HCT116 (cell line): ENCODE results near the gene COG5.

Experiments used
- CBX3 ChIP-seq: IDR thresholded peaks from 2 replicates; pipeline ENCODE4 v1.6.1; 2012; ENCODE audit warnings: low read depth
- CEBPB ChIP-seq: IDR thresholded peaks from 2 replicates; pipeline ENCODE4 v1.6.1; 2012; ENCODE audit warnings: low read depth
- CTCF ChIP-seq, 3 experiments: fragments of 200-600 bp in 1 of 3; sonication (generic) in 1 of 3; IDR thresholded peaks in 2 of 3; conservative IDR thresholded peaks in 1 of 3; 2 replicates each; pipeline ENCODE4 v1.5.1; 2012 to 2017; ENCODE audit warnings: low read depth in 2 of 3, low read length in 2 of 3, antibody characterized with exemption in 1 of 3, borderline replicate concordance in 1 of 3, control low read depth in 1 of 3, mild to moderate bottlenecking in 1 of 3, mixed read lengths in 1 of 3, mixed run types in 1 of 3, moderate library complexity in 1 of 3; ENCODE audit not compliant: insufficient read depth in 1 of 3
- EZH2 ChIP-seq: fragments of 200-600 bp; sonication (generic); IDR thresholded peaks from 2 replicates; pipeline ENCODE4 v1.6.1; 2017; ENCODE audit warnings: antibody characterized with exemption, mixed run types
- POLR2A ChIP-seq: IDR thresholded peaks from 2 replicates; pipeline ENCODE4 v1.7.0; 2011; ENCODE audit warnings: borderline replicate concordance; ENCODE audit not compliant: insufficient read depth, insufficient read length; ENCODE audit errors: extremely low read depth
- POLR2AphosphoS5 ChIP-seq: IDR thresholded peaks from 2 replicates; pipeline ENCODE4 v1.6.1; 2011; ENCODE audit warnings: mild to moderate bottlenecking, low read depth, low read length, moderate library complexity
- RAD21 ChIP-seq: IDR thresholded peaks from 2 replicates; pipeline ENCODE4 v1.6.1; 2012; ENCODE audit warnings: low read depth, mild to moderate bottlenecking
- TF ChIP-seq, protein P1 (sequence below): IDR thresholded peaks from 2 replicates; pipeline ENCODE4 v1.6.1; 2012; ENCODE audit warnings: low read depth
- TF ChIP-seq, protein P2 (sequence below): IDR thresholded peaks from 2 replicates; pipeline ENCODE4 v1.6.1; 2011; ENCODE audit warnings: mild to moderate bottlenecking, low read length, moderate library complexity; ENCODE audit not compliant: insufficient replicate concordance; ENCODE audit errors: extremely low read depth
- TF ChIP-seq, protein P3 (sequence below): IDR thresholded peaks from 2 replicates; pipeline ENCODE4 v1.6.1; 2012

DNA sequence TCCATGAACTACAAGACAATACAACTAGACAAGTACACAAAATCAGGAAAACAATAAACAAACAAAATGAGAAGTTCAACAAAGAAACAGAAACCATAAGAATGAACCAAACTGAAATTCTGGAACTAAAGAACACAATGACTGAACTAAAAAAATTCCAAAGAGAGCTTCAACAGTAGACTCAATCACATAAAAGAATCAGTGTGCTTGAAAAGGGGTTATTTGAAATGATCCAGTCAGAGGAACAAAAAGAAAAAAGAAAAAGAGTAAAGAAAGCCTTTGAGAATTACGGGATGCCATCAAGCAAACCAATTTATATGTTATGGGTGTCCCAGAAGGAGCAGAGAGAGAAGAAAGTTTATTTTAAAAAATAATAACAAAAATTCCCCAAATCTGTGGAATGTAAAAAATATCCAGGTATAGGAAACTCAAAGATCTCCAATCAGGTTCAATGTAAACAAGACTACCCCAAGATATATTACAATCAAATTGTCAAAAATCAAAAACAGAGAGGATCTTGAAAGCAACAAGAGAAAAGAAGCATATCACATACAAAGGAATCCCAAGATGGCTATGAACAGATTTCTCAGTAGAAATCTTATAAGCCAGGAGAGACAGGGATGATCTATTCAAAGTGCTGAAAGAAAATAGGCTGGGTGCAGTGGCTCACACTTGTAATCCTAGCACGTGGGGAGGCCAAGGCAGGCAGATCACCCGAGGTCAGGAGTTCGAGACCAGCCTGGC lies 18.7 kb downstream of the COG5 start:
- no peak for TF ChIP-seq EZH2
- TF ChIP-seq, protein P1, sequence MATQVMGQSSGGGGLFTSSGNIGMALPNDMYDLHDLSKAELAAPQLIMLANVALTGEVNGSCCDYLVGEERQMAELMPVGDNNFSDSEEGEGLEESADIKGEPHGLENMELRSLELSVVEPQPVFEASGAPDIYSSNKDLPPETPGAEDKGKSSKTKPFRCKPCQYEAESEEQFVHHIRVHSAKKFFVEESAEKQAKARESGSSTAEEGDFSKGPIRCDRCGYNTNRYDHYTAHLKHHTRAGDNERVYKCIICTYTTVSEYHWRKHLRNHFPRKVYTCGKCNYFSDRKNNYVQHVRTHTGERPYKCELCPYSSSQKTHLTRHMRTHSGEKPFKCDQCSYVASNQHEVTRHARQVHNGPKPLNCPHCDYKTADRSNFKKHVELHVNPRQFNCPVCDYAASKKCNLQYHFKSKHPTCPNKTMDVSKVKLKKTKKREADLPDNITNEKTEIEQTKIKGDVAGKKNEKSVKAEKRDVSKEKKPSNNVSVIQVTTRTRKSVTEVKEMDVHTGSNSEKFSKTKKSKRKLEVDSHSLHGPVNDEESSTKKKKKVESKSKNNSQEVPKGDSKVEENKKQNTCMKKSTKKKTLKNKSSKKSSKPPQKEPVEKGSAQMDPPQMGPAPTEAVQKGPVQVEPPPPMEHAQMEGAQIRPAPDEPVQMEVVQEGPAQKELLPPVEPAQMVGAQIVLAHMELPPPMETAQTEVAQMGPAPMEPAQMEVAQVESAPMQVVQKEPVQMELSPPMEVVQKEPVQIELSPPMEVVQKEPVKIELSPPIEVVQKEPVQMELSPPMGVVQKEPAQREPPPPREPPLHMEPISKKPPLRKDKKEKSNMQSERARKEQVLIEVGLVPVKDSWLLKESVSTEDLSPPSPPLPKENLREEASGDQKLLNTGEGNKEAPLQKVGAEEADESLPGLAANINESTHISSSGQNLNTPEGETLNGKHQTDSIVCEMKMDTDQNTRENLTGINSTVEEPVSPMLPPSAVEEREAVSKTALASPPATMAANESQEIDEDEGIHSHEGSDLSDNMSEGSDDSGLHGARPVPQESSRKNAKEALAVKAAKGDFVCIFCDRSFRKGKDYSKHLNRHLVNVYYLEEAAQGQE, result no peak
- TF ChIP-seq CTCF (IDR thresholded peaks at IDR 0.05 in 2 of 3, conservative IDR thresholded peaks at IDR 0.05 in 1 of 3; ENCODE audit: borderline replicate concordance in 1 of 3, insufficient read depth in 1 of 3, low read depth in 2 of 3, low read length in 2 of 3), result no peak
- TF ChIP-seq, protein P2, sequence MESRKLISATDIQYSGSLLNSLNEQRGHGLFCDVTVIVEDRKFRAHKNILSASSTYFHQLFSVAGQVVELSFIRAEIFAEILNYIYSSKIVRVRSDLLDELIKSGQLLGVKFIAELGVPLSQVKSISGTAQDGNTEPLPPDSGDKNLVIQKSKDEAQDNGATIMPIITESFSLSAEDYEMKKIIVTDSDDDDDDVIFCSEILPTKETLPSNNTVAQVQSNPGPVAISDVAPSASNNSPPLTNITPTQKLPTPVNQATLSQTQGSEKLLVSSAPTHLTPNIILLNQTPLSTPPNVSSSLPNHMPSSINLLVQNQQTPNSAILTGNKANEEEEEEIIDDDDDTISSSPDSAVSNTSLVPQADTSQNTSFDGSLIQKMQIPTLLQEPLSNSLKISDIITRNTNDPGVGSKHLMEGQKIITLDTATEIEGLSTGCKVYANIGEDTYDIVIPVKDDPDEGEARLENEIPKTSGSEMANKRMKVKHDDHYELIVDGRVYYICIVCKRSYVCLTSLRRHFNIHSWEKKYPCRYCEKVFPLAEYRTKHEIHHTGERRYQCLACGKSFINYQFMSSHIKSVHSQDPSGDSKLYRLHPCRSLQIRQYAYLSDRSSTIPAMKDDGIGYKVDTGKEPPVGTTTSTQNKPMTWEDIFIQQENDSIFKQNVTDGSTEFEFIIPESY, result no peak
- no peak for TF ChIP-seq CEBPB
- no peak for TF ChIP-seq RAD21
- no peak for TF ChIP-seq POLR2A
- no peak for TF ChIP-seq POLR2AphosphoS5
- TF ChIP-seq, protein P3, sequence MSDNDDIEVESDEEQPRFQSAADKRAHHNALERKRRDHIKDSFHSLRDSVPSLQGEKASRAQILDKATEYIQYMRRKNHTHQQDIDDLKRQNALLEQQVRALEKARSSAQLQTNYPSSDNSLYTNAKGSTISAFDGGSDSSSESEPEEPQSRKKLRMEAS, result no peak
- TF ChIP-seq CBX3, result 0 out of 2 replicates have a peak, but pooled peaks have one; percentile 22
